MM.1S (cell line): ENCODE results near the gene USPL1.

Experiments used
- CTCF ChIP-seq: fragments of 300-600 bp; sonication (generic); IDR thresholded peaks from 2 replicates; pipeline ENCODE4 v1.5.1; 2016; ENCODE audit warnings: antibody characterized with exemption, low read length, mixed read lengths
- EZH2 ChIP-seq: fragments of 300-600 bp; sonication (generic); optimal IDR thresholded peaks from 2 replicates; pipeline ENCODE3; 2017; ENCODE audit warnings: low read depth, mild to moderate bottlenecking, antibody characterized with exemption, low read length, mixed read lengths
- EZH2phosphoT487 ChIP-seq: fragments of 300-600 bp; sonication (generic); IDR thresholded peaks from 2 replicates; pipeline ENCODE4 v1.6.1; 2018; ENCODE audit warnings: antibody characterized with exemption, low read length

GRCh38 chr13:30616927-30617314 is 799 bp upstream of the USPL1 start:
- TF ChIP-seq CTCF (no peak), EZH2phosphoT487 (no peak), EZH2 (no peak)
